IMR-90 (cell line): ENCODE results near the gene TMEM60. TPM values are rescaled to one million over a fixed set of nuclear protein-coding genes. Genes with fewer than 3 reads are reported as not detected.

Source experiments
- ATAC-seq: fragments of 200-7000 bp; cut with Tn5 transposase; 2 replicates; pipeline ENCODE4 v1.9.1; 2020; ENCODE audit warnings: low read depth, mild to moderate bottlenecking, moderate library complexity
- BruUV-seq: library from RNA; stranded (reverse); fragments of 400-500 nt; replicated peaks from 2 replicates; lab custom pipeline; 2021; lab: Mats Ljungman, UMichigan
- CTCF ChIA-PET: fragments of 300-600 bp; formaldehyde crosslinking; extraction: SDS; loops from one replicate; lab custom pipeline; 2021; ENCODE audit warnings: antibody characterized with exemption; lab: Yijun Ruan, JAX
- POLR2A ChIA-PET: fragments of 300-600 bp; sonication (Branson Sonifier 250); formaldehyde crosslinking; loops from one replicate; lab custom pipeline; 2022; ENCODE audit warnings: antibody characterized with exemption; ENCODE audit not compliant: unreplicated experiment; lab: Charles Lee
- DNase-seq: peaks from one replicate; pipeline ENCODE4 v3.0.0; 2013
- H2AFZ ChIP-seq: replicated peaks from 2 replicates; pipeline ENCODE3; 2013; ENCODE audit warnings: low read length, mild to moderate bottlenecking; ENCODE audit not compliant: poor library complexity
- H2AK5ac ChIP-seq: 2 replicates; pipeline ENCODE4 v1.6.1; 2013; ENCODE audit warnings: low read depth, low read length, inconsistent platforms
- H2AK9ac ChIP-seq: replicated peaks from 2 replicates; pipeline ENCODE3; 2013; ENCODE audit warnings: mild to moderate bottlenecking, low read depth, low read length, moderate library complexity; ENCODE audit not compliant: poor library complexity
- H2BK120ac ChIP-seq: 2 replicates; pipeline ENCODE4 v1.6.1; 2013; ENCODE audit warnings: low read depth, low read length, inconsistent platforms
- H2BK15ac ChIP-seq: 3 replicates; pipeline ENCODE4 v1.6.1; 2013; ENCODE audit warnings: low read depth, low read length, inconsistent platforms
- H2BK20ac ChIP-seq: 2 replicates; pipeline ENCODE4 v1.6.1; 2013; ENCODE audit warnings: low read depth, mild to moderate bottlenecking, inconsistent platforms, low read length, moderate library complexity
- H2BK5ac ChIP-seq: 2 replicates; pipeline ENCODE4 v1.6.1; 2013; ENCODE audit warnings: mild to moderate bottlenecking, low read depth, low read length, inconsistent platforms; ENCODE audit not compliant: poor library complexity, severe bottlenecking
- H3K14ac ChIP-seq: replicated peaks from 2 replicates; pipeline ENCODE4 v1.6.1; 2013; ENCODE audit warnings: low read depth, low read length, inconsistent platforms
- H3K18ac ChIP-seq: 2 replicates; pipeline ENCODE4 v1.6.1; 2013; ENCODE audit warnings: low read depth, low read length, control low read depth
- H3K23ac ChIP-seq: 2 replicates; pipeline ENCODE4 v1.6.1; 2013; ENCODE audit warnings: low read depth, low read length, inconsistent platforms
- H3K27ac ChIP-seq: 2 replicates; pipeline ENCODE4 v1.5.1; 2013; ENCODE audit warnings: mild to moderate bottlenecking, control low read depth, low read length; ENCODE audit not compliant: insufficient read depth
- H3K27me3 ChIP-seq: 2 replicates; pipeline ENCODE4 v1.6.1; 2013; ENCODE audit warnings: low read length; ENCODE audit not compliant: control insufficient read depth, insufficient read depth
- H3K36me3 ChIP-seq: 2 replicates; pipeline ENCODE4 v1.6.1; 2013; ENCODE audit warnings: low read length, mixed read lengths; ENCODE audit not compliant: control insufficient read depth, insufficient read depth
- H3K4ac ChIP-seq: 2 replicates; pipeline ENCODE4 v1.6.1; 2013; ENCODE audit warnings: low read depth, low read length, inconsistent platforms
- H3K4me1 ChIP-seq: 2 replicates; pipeline ENCODE4 v1.6.1; 2013; ENCODE audit warnings: low read length, mixed read lengths; ENCODE audit not compliant: control insufficient read depth, insufficient read depth
- H3K4me2 ChIP-seq: 2 replicates; pipeline ENCODE4 v1.6.1; 2013; ENCODE audit warnings: low read depth, mild to moderate bottlenecking, control low read depth, low read length, moderate library complexity
- H3K4me3 ChIP-seq: 2 replicates; pipeline ENCODE4 v1.5.1; 2013; ENCODE audit warnings: low read depth, mild to moderate bottlenecking, control low read depth, low read length, moderate library complexity; ENCODE audit not compliant: insufficient read depth
- H3K56ac ChIP-seq: 2 replicates; pipeline ENCODE4 v1.6.1; 2013; ENCODE audit warnings: low read length, inconsistent platforms; ENCODE audit not compliant: insufficient read depth; ENCODE audit errors: extremely low read depth
- H3K79me1 ChIP-seq, 2 experiments: 2 replicates each; pipeline ENCODE4 v1.6.1; 2013; ENCODE audit warnings: low read length in 2 of 2, inconsistent platforms in 1 of 2, low read depth in 1 of 2
- H3K9ac ChIP-seq: 2 replicates; pipeline ENCODE4 v1.6.1; 2013; ENCODE audit warnings: low read depth, low read length, control low read depth
- H3K9me1 ChIP-seq: 2 replicates; pipeline ENCODE4 v1.6.1; 2013; ENCODE audit warnings: low read length, inconsistent platforms; ENCODE audit not compliant: insufficient read depth
- H3K9me3 ChIP-seq: 2 replicates; pipeline ENCODE4 v1.6.1; 2013; ENCODE audit warnings: low read length; ENCODE audit not compliant: control insufficient read depth, insufficient read depth
- H4K20me1 ChIP-seq: 2 replicates; pipeline ENCODE4 v1.6.1; 2013; ENCODE audit warnings: low read length, inconsistent platforms; ENCODE audit not compliant: insufficient read depth
- H4K5ac ChIP-seq: 2 replicates; pipeline ENCODE4 v1.6.1; 2013; ENCODE audit warnings: mild to moderate bottlenecking, low read depth, low read length, control low read depth
- H4K8ac ChIP-seq, 2 experiments: 2 replicates each; pipeline ENCODE4 v1.6.1; 2013; ENCODE audit warnings: low read depth in 2 of 2, low read length in 2 of 2, control low read depth in 1 of 2, inconsistent platforms in 1 of 2
- H4K91ac ChIP-seq: 2 replicates; pipeline ENCODE4 v1.6.1; 2013; ENCODE audit warnings: low read depth, low read length, inconsistent platforms; ENCODE audit not compliant: insufficient read depth
- BHLHE40 ChIP-seq: fragments of 150-350 bp; IDR thresholded peaks from 2 replicates; pipeline ENCODE4 v1.6.1; 2016; ENCODE audit warnings: mild to moderate bottlenecking, low read depth, low read length
- CHD1 ChIP-seq: IDR thresholded peaks from 2 replicates; pipeline ENCODE4 v1.6.1; 2012; ENCODE audit warnings: low read depth, low read length, improper control_type of control experiment
- POLR2A ChIP-seq: IDR thresholded peaks from 2 replicates; pipeline ENCODE4 v1.6.1; 2012; ENCODE audit warnings: mild to moderate bottlenecking, low read depth, low read length
- RFX5 ChIP-seq: IDR thresholded peaks from 2 replicates; pipeline ENCODE4 v1.8.0; 2012; ENCODE audit warnings: low read depth, mild to moderate bottlenecking, low read length, moderate library complexity
- WGBS, 2 experiments: methylation state at CpG; one replicate each; pipeline versions ENCODE4 v1.1.5 to v1.1.7; 2013; ENCODE audit warnings: missing lambda C conversion rate in 2 of 2; ENCODE audit not compliant: insufficient read length in 1 of 2; ENCODE audit errors: extremely low coverage in 2 of 2; 5-methylcytosine and 5-hydroxymethylcytosine counted together
- dilution Hi-C: fragments of 300-500 bp; cut with HindIII; formaldehyde crosslinking; loops from one replicate; pipeline ENCODE4 v1.14.3; 2018; ENCODE audit warnings: low sequenced_read_pairs; ENCODE audit not compliant: unreplicated experiment
- in situ Hi-C: fragments of 300-500 bp; cut with MboI; formaldehyde crosslinking; loops from 3 replicates; pipeline ENCODE4 v1.14.3; 2019; ENCODE audit warnings: low sequenced_read_pairs, inconsistent platforms, mixed read lengths
- intact Hi-C: fragments of 100-400 bp; cut with micrococcal nuclease; formaldehyde crosslinking; loops from 2 replicates; pipeline ENCODE4 v1.10.0; 2022
- polyA plus RNA-seq, 3 experiments: library from polyadenylated mRNA; depleted of rRNA; stranded (reverse); fragments of >200 nt; gene quantifications; 2 replicates each; pipeline ENCODE4 v1.2.3, GENCODE V29; 2012; ENCODE audit warnings: low replicate concordance in 1 of 3
- total RNA-seq: library from RNA; depleted of rRNA; stranded (reverse); fragments of >200 nt; gene quantifications from 2 replicates; pipeline ENCODE4 v1.2.3, GENCODE V29; 2012
- TF ChIP-seq, protein P1 (sequence below): fragments of 150-350 bp; IDR thresholded peaks from 2 replicates; pipeline ENCODE4 v1.6.1; 2017; ENCODE audit warnings: mild to moderate bottlenecking, antibody characterized with exemption, low read length, low read depth

The TMEM60 gene
- total and polyA plus RNA-seq, 2 of the 4 experiments (the other 2 are of a cell fraction), result 9.9 to 17.2 TPM

DNA sequence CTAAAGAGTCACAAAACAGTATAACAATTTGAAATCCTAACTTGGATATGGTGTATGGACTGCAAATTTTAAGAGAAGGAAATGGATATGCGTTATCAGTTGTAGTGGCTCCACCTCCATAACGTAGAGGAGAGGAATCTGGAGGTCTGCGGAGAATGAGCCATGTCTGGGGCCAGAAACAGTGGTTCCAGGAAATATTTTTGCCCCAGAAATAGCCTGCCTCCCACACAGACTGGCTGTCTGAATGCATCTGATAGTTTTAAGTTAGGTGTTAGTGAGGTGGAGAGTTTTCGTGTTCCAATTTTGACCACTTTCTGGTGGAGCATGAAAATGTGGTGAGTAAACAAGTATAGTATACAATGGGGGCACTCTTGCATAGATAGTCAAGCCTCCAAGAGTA is 1.9 kb upstream of the TMEM60 start:
- no TSS peak for BruUV-seq
- Histone ChIP-seq H4K91ac (no peak overlapping the region), H3K27ac (peak overlapping the region; percentile 15; the same call in 1 of the 2 replicates), H2BK20ac (no peak overlapping the region), H2AK5ac (no peak overlapping the region), H3K36me3 (no peaks in the 10 kb centered on the region), H3K79me1 (peaks cover 17 to 71% of the 10 kb centered on the region in 2 experiments), H2BK5ac (peak overlapping the region; percentile 11), H3K4ac (no peak overlapping the region), H4K5ac (no peak overlapping the region; the same call in 1 of the 2 replicates), H3K9me1 (0 out of 2 replicates have a peak, but pooled peaks cover 2% of the 10 kb centered on the region), H3K4me1 (peaks cover 6% of the 10 kb centered on the region; the same call in 1 of the 2 replicates), H3K27me3 (no peaks in the 10 kb centered on the region), H3K9me3 (no peaks in the 10 kb centered on the region), H4K20me1 (no peaks in the 10 kb centered on the region), H4K8ac (peak overlapping the region in 1 of 2 experiments; percentile 15; a peak in 1 of 4 replicates), H2AFZ (no peak overlapping the region), H2BK120ac (no peak overlapping the region), H3K14ac (no peak overlapping the region), H2BK15ac (no peak overlapping the region), H2AK9ac (no peak overlapping the region), H3K4me3 (peak overlapping the region; percentile 22; the same call in 1 of the 2 replicates), H3K23ac (peak overlapping the region; percentile 39; the same call in 1 of the 2 replicates), H3K9ac (peak overlapping the region; percentile 39), H3K18ac (peak overlapping the region; percentile 24; the same call in 1 of the 2 replicates), H3K4me2 (peak overlapping the region; percentile 76), H3K56ac (no peak overlapping the region)
- dilution Hi-C loops (no loop called here), intact Hi-C loops (no loop called here), in situ Hi-C loops (no loop called here)
- no peak for ATAC-seq
- WGBS, 2 experiments, result 60% methylated on average over 1 of the region's 4 CpGs; no CpG with 5 or more reads in 1 of the 2 experiments
- peak; percentile 57 for DNase-seq
- ChIA-PET CTCF (no interaction called here), POLR2A (no interaction called here)
- TF ChIP-seq, protein P1, sequence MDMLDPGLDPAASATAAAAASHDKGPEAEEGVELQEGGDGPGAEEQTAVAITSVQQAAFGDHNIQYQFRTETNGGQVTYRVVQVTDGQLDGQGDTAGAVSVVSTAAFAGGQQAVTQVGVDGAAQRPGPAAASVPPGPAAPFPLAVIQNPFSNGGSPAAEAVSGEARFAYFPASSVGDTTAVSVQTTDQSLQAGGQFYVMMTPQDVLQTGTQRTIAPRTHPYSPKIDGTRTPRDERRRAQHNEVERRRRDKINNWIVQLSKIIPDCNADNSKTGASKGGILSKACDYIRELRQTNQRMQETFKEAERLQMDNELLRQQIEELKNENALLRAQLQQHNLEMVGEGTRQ, result no peak
- TF ChIP-seq POLR2A (no peak), RFX5 (no peak), BHLHE40 (no peak), CHD1 (no peak)
